Measurements from ENCODE around the gene PLEKHN1. TPM values are rescaled to one million over a fixed set of nuclear protein-coding genes. Genes with fewer than 3 reads are reported as not detected.

Gene PLEKHN1
- total RNA-seq, 4 donors from 2014 or later = 0.21 to 2.4 TPM; not detected in 2

GRCh38 chr1:939511-940106 lies 26.7 kb upstream of the PLEKHN1 start:
- 21 to 23% methylated on average over 17 to 18 of the region's 21 CpGs for WGBS, 2 donors
- Histone ChIP-seq H3K4me3 (peak overlapping the region in 1 of 4 donors; percentile 46), H3K4me1 (peaks cover 0 to 74% (median 24%) of the 10 kb centered on the region in 4 donors), H3K36me3 (peaks cover 0 to 11% (median 0%) of the 10 kb centered on the region in 3 donors), H3K27me3 (peaks cover 0 to 78% of the 10 kb centered on the region in 2 donors), H3K27ac (peak overlapping the region in 1 of 4 donors; percentile 76), H3K9me3 (no peaks in the 10 kb centered on the region)
- no peak for DNase-seq (ENCODE audit: low spot score in 2 of 2)
- TF ChIP-seq CTCF (IDR thresholded peaks at IDR 0.05) = no peak
- TF ChIP-seq POLR2A (IDR thresholded peaks at IDR 0.05) = no peak
- no peak for TF ChIP-seq EP300 (IDR thresholded peaks at IDR 0.05)

GRCh38 chr1:940107-941014 lies 25.9 kb upstream of the PLEKHN1 start:
- H3K27me3 ChIP-seq = peaks cover 0 to 71% of the 10 kb centered on the region in 2 donors
- H3K36me3 ChIP-seq = peaks cover 0 to 19% (median 0%) of the 10 kb centered on the region in 3 donors
- no peaks in the 10 kb centered on the region for H3K9me3 ChIP-seq
- peak overlapping the region; percentile 17 to 46 (median 24) for H3K4me3 ChIP-seq
- TF ChIP-seq CTCF (IDR thresholded peaks at IDR 0.05) (peak in 1 of 5 experiments; percentile 6), POLR2A (IDR thresholded peaks at IDR 0.05) (no peak), EP300 (IDR thresholded peaks at IDR 0.05) (no peak)
- peaks cover 0 to 68% (median 24%) of the 10 kb centered on the region in 4 donors for H3K4me1 ChIP-seq
- no peak for DNase-seq (ENCODE audit: low spot score in 2 of 2)
- peak overlapping the region; percentile 36 to 76 (median 50) for H3K27ac ChIP-seq
- 0 to 2% methylated on average over 20 to 65 of the region's 86 CpGs for WGBS, 2 donors

DNA sequence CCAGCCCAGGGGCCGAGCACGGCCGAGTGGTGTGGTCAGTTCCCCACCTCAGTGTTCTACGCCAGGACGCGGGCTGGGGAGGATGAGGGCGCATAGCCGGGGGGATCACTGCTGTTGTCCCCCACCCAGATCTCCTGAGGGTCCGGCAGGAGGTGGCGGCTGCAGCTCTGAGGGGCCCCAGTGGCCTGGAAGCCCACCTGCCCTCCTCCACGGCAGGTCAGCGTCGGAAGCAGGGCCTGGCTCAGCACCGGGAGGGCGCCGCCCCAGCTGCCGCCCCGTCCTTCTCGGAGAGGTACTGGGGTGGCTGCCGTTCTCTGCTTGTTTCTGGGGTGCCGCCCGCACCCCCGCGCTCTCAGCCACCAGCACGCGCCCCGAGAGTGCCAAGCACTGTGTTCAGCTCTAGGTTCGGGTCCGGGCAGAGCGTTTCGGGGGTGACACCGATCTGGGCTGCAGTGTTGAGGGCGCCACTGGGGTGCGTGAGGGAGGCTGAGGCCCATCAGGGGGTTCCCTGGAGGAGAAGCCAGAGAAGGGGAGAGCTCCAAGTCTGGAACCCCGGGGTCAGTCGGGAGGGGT lies 25.2 kb upstream of the PLEKHN1 start:
- peaks cover 0 to 61% (median 24%) of the 10 kb centered on the region in 4 donors for H3K4me1 ChIP-seq
- 2% methylated on average over 22 to 27 of the region's 36 CpGs for WGBS, 2 donors
- no peaks in the 10 kb centered on the region for H3K9me3 ChIP-seq
- TF ChIP-seq EP300 (IDR thresholded peaks at IDR 0.05) (no peak), CTCF (IDR thresholded peaks at IDR 0.05) (no peak), POLR2A (IDR thresholded peaks at IDR 0.05) (no peak)
- H3K4me3 ChIP-seq = peak overlapping the region in 3 of 4 donors; percentile 26 to 46 (median 28)
- peaks cover 0 to 26% (median 0%) of the 10 kb centered on the region in 3 donors for H3K36me3 ChIP-seq
- no peak for DNase-seq (ENCODE audit: low spot score in 2 of 2)
- peak overlapping the region; percentile 36 to 76 (median 50) for H3K27ac ChIP-seq
- H3K27me3 ChIP-seq = peaks cover 0 to 64% of the 10 kb centered on the region in 2 donors

- Histone ChIP-seq H3K9me3 (no peaks in the 10 kb centered on the region), H3K4me1 (peaks cover 0 to 54% (median 24%) of the 10 kb centered on the region in 4 donors), H3K36me3 (peaks cover 0 to 33% (median 0%) of the 10 kb centered on the region in 3 donors), H3K27me3 (peaks cover 0 to 57% of the 10 kb centered on the region in 2 donors), H3K4me3 (peak overlapping the region in 3 of 4 donors; percentile 26 to 46 (median 28)), H3K27ac (peak overlapping the region in 3 of 4 donors; percentile 36 to 76 (median 58))
- DNase-seq (ENCODE audit: low spot score in 2 of 2) = no peak
- WGBS, 2 donors = 0 to 1% methylated on average over 7 to 33 of the region's 98 CpGs
- TF ChIP-seq CTCF (IDR thresholded peaks at IDR 0.05) = no peak
- no peak for TF ChIP-seq EP300 (IDR thresholded peaks at IDR 0.05)
- TF ChIP-seq POLR2A (IDR thresholded peaks at IDR 0.05) = no peak
Observed at GRCh38 chr1:941588-942383, 24.5 kb upstream of the PLEKHN1 start.

Data from tibial nerve (tissue), 4 donors.